ENCODE data around the gene COLEC12.

The COLEC12 gene

DNA sequence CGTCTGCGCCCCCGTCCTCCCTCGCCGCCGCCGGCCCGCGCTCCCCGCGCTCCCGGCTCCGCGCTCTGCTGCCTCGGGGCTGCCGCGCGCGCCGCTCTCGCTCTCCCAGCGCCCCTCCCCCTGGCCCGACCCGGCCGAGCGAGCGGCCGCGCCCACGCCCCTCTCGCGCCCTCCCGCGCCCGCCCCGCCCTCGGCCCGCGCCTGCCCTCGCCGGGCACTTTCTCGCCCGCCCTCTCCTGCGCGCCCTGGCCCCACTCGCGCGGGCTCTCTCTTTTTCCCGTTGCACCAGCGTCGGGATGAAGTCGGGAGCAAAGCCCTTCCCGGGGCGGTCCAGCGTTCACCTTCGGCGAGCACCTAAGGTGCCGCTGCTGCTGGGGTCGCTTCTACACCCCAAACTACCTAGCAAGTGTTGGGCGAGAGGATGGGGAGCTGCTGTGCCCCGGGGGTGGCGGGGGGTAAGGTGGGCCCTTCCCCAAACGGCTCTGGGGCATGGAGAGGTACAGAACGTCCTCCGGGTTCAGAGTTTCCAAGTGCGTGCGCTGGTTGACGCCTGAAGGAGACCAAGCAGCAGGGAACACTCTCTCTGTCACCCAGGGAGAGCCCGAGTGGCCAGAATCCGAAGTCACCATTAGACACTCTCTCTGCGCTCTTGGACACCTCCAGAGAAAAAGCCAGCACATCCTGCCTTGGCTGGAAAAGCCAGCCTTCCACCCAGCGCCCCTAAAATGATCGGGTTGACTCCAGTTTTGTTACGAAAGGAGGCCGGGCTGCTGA lies at the start of gene COLEC12:
Gene COLEC12 (minus strand): TSS at position 70 of the 774 bp plus-strand sequence. CDS start 187 bp downstream, outside the sequence.
- DNase-seq (ENCODE audit: low read depth) = no peak

DNA sequence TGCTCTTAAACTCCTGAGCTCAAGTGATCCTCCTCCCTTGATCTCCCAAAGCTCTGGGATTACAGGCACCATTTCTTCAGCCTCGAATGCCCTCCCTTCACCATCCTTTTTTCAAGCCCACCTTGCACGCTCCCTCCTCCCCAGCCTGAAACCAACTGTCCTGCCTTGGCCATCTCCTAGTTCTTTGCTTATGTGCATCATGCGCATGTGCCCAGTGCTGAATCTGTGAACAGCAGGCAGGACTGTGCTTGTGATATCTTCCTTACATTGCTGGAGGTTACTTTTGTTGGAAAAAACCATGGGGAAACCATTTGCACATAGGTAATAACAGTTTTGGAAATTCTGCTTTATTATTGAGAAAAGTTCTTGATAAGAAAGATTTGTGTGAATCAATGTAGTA lies 49.5 kb upstream of the COLEC12 start:
- DNase-seq (ENCODE audit: low read depth) = no peak

DNA sequence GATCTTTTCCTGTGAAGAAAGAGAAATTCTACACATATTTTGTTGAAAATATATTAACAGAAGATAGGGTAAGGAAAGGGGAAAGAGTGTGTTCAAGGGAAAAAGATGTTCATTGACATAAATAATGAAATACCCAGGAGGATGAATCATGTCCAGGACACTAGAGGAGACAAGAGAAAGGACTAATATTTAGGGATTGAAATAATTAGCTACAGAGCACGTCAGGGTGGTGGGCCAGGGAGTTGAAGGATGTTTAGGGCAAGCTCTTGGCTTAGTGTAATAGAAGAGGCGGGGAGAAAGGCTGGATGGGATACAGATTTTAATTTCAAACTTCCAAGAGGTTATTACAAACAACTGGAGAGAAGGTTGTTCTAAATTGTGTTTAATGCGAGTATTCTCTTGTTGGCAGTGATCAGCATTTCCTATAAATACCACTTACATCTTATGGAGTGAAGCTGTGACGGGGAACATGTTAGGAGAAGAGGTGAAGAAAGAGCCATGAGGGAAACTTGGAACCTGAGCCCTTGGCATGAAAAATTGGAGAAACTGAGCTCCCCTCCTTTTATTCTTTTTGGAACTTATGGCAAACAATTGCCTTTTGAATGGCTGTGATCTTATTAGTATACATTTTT lies 43.1 kb upstream of the COLEC12 start:
- DNase-seq (ENCODE audit: low read depth) = no peak

- DNase-seq (ENCODE audit: low read depth) = no peak
Observed at GRCh38 chr18:533995-534601, 33.6 kb upstream of the COLEC12 start.

- no peak for DNase-seq (ENCODE audit: low read depth)
Observed at GRCh38 chr18:532632-533031, 32.1 kb upstream of the COLEC12 start.

- DNase-seq (ENCODE audit: low read depth) = no peak
Observed at GRCh38 chr18:532018-532417, 31.5 kb upstream of the COLEC12 start.

GRCh38 chr18:527146-527545 lies 26.6 kb upstream of the COLEC12 start:
- DNase-seq (ENCODE audit: low read depth) = no peak

GRCh38 chr18:526681-527080 lies 26.2 kb upstream of the COLEC12 start:
- DNase-seq (ENCODE audit: low read depth) = no peak

DNA sequence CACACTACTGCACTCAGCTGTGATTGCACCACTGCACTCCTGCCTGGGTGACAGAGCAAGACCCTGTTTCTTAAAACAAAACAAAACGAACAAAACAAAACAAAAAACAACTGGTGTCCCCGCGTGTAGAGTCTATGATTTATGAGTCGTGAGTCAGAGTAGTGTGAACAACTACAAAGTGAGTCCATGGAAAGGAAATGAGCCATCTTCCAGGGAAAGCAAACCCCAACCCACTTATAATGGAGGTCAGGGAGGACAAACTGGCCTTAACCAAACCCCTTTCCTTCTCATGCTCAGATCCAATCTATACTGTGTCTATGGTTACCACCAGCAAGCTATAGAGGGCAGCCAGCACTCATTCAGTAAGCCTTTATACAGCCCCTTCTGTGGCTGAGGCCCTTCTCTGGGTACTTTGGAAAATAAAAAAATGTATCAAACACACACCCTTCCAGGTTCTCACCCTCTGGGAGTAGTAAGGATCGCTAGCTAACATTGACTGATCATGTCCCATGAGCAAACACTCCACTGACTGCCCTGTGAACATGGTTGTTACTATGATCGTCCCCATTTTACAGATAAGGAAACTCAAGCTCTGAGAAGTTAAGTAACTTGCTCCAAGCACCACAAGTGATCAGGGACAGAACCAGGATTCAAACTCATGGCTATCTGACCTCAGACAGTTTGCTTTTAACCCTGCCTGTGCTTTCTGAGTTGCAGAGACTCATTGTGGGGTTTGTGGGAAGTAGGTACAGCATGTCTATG lies 24.7 kb upstream of the COLEC12 start:
- DNase-seq (ENCODE audit: low read depth) = no peak

DNA sequence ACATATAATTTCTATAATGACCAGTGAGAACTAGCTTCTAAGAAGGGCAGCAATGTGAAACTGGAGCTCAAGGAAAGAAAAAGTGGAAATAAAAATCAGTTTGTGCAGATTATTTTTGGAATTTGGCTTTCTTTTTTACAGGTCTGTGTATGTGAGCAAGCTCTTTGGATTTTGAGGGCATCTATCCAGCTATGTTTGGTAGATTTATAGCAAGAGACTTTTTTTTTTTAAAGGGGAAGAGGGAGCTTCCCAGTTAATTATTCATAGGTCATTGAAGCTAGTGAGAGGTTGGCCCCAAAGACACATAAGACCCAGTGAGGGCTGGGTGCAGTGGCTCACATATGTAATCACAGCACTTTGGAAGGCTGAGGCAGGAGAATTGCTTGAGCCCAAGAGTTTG lies 24.0 kb upstream of the COLEC12 start:
- no peak for DNase-seq (ENCODE audit: low read depth)

- DNase-seq (ENCODE audit: low read depth) = no peak
Observed at GRCh38 chr18:523561-523960, 23.1 kb upstream of the COLEC12 start.

GRCh38 chr18:519019-519879 lies 18.7 kb upstream of the COLEC12 start:
- DNase-seq (ENCODE audit: low read depth) = no peak

DNA sequence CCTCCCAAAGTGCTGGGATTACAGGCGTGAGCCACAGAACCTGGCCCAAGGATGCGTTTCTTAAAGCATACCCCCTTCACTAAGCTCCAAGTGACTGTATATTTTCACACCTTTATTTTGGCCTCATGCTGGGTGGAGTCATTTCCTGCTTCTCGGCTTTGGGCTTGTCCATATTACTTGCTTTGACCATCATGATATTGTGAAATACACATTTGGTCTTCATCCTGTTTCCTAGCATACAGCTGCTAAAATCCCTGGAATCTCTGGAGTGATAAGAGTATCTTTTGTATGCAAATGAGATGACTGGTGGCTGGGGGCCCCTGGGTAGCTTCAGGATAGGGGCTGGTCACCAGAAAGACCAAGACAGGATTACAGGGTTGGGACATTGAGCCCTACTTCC lies 17.6 kb upstream of the COLEC12 start:
- DNase-seq (ENCODE audit: low read depth) = no peak

GRCh38 chr18:515838-516237 lies 15.3 kb upstream of the COLEC12 start:
- DNase-seq (ENCODE audit: low read depth) = no peak

GRCh38 chr18:515156-515815 lies 14.8 kb upstream of the COLEC12 start:
- no peak for DNase-seq (ENCODE audit: low read depth)

DNA sequence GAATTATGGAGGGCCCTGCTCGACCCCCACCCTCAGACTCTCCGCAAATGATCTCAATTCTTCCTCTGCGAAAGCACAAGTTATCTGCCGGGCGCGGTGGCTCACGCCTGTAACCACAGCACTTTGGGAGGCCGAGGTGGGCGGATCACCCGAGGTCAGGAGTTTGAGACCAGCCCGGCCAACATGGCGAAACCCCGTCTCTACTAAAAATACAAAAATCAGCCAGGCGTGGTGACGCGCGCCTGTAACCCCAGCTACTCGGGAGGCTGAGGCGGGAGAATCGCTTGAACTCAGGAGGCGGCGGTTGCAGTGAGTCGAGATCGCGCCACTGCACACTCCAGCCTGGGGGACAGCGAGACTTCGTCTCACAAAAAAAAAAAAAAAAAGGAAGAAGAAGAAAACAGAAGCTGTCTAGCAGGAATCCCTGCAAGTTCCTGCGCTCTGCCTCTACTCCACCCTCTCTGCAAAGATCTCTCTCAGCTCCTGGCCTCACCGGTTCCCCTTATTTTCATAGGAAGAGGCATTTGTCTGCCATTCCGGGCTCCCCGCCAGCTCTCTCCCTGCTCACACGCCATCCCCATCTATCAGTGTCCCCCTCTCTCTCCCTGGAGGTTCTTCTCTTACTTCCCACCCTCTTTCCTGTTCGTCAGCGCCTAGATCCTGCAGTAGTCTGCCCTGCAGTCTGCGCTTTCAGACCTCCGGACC lies 13.5 kb upstream of the COLEC12 start:
- DNase-seq (ENCODE audit: low read depth) = no peak

DNA sequence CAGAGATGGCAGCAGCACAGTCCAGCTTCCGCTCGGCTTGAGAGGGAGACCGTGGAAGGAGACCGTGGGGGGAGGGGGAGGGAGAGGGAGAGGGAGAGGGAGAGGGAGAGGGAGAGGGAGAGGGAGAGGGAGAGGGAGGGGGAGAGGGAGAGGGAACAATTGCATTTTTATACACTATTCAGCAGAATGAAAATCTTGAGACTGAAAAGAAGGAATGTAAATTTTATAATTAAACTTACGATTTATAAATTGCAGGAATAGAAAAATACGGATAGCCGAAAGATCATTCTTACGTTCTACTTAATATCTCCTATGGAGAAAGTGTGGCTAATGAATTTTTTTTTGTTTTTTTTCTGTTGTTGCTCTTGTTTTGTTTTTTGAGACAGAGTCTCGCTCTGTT lies 12.5 kb upstream of the COLEC12 start:
- no peak for DNase-seq (ENCODE audit: low read depth)

GRCh38 chr18:508835-509234 lies 8.3 kb upstream of the COLEC12 start:
- DNase-seq (ENCODE audit: low read depth) = no peak

GRCh38 chr18:507636-508035 lies 7.1 kb upstream of the COLEC12 start:
- DNase-seq (ENCODE audit: low read depth) = no peak

- DNase-seq (ENCODE audit: low read depth) = no peak
Observed at GRCh38 chr18:506801-507200, 6.3 kb upstream of the COLEC12 start.

Measured in stimulated activated CD8-positive, alpha-beta memory T cell treated with anti-CD3 and anti-CD28 coated beads, Interleukin-7, amount 100 ng/mL, for 24 hours (primary cell).